ENCODE results near the gene SFRP4. TPM values are rescaled to one million over a fixed set of nuclear protein-coding genes. Genes with fewer than 3 reads are reported as not detected.

Gene SFRP4
- total and polyA plus RNA-seq, 4 donors, result under 0.01 to 0.28 (median 0.19) TPM

DNA sequence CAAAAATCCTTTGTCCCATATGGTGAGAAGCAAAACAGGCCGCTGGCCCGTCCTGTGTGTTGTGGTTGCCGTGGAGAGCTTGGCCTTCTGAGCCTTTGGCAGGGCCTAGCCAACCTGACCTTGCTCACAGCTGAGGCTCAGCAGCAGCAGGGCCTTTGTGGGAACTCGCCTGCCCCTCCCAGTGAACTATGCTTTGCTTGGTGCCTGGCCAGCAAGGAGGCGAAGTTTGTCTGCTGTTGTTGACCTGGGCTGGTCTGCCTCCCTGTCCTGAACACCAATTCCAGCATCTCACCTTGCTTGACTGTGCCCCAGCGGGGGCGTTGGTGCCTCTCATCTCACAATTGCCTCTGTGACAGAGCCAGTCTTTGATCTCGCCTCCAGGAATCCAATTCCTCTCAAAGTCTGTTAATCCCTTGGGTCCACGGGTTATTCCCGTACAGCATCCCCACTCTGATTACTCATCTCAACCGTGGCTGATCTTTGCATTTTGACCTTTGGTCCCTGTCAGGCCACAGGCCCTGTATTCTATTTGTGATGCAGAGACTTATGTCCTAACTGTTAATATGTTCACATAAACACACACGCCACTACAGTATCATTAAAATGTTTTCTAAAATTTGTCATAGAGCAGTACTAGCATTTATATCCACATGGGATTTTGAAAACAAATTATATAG is 26.5 kb upstream of the SFRP4 start:
- TF ChIP-seq SP1 (IDR thresholded peaks at IDR 0.05) (peak; percentile 92), YY1 (IDR thresholded peaks at IDR 0.05) (peak; percentile 55), TAF1 (conservative IDR thresholded peaks at IDR 0.05) (no peak), FOXA2 (IDR thresholded peaks at IDR 0.05) (peak; percentile 48), GABPA (IDR thresholded peaks at IDR 0.05 in 1 of 2, conservative IDR thresholded peaks at IDR 0.05 in 1 of 2) (no peak), ZBTB33 (IDR thresholded peaks at IDR 0.05) (peak; percentile 42), HNF4A (conservative IDR thresholded peaks at IDR 0.05) (peak; percentile 96 to 97), EGR1 (IDR thresholded peaks at IDR 0.05; ENCODE audit: low read depth in 2 of 2) (peak; percentile 84 to 96), FOXA1 (IDR thresholded peaks at IDR 0.05) (no peak), NR2F2 (IDR thresholded peaks at IDR 0.05) (peak; percentile 27), RAD21 (IDR thresholded peaks at IDR 0.05) (peak in 1 of 2 donors; percentile 35), JUND (IDR thresholded peaks at IDR 0.05) (peak; percentile 78 to 90), HNF4G (IDR thresholded peaks at IDR 0.05) (peak; percentile 78), RXRA (IDR thresholded peaks at IDR 0.05) (peak; percentile 92 to 93)
- TF ChIP-seq, protein P1, sequence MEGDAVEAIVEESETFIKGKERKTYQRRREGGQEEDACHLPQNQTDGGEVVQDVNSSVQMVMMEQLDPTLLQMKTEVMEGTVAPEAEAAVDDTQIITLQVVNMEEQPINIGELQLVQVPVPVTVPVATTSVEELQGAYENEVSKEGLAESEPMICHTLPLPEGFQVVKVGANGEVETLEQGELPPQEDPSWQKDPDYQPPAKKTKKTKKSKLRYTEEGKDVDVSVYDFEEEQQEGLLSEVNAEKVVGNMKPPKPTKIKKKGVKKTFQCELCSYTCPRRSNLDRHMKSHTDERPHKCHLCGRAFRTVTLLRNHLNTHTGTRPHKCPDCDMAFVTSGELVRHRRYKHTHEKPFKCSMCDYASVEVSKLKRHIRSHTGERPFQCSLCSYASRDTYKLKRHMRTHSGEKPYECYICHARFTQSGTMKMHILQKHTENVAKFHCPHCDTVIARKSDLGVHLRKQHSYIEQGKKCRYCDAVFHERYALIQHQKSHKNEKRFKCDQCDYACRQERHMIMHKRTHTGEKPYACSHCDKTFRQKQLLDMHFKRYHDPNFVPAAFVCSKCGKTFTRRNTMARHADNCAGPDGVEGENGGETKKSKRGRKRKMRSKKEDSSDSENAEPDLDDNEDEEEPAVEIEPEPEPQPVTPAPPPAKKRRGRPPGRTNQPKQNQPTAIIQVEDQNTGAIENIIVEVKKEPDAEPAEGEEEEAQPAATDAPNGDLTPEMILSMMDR (IDR thresholded peaks at IDR 0.05; ENCODE audit: low read depth, low read length, missing input control), result no peak
- TF ChIP-seq, protein P2, sequence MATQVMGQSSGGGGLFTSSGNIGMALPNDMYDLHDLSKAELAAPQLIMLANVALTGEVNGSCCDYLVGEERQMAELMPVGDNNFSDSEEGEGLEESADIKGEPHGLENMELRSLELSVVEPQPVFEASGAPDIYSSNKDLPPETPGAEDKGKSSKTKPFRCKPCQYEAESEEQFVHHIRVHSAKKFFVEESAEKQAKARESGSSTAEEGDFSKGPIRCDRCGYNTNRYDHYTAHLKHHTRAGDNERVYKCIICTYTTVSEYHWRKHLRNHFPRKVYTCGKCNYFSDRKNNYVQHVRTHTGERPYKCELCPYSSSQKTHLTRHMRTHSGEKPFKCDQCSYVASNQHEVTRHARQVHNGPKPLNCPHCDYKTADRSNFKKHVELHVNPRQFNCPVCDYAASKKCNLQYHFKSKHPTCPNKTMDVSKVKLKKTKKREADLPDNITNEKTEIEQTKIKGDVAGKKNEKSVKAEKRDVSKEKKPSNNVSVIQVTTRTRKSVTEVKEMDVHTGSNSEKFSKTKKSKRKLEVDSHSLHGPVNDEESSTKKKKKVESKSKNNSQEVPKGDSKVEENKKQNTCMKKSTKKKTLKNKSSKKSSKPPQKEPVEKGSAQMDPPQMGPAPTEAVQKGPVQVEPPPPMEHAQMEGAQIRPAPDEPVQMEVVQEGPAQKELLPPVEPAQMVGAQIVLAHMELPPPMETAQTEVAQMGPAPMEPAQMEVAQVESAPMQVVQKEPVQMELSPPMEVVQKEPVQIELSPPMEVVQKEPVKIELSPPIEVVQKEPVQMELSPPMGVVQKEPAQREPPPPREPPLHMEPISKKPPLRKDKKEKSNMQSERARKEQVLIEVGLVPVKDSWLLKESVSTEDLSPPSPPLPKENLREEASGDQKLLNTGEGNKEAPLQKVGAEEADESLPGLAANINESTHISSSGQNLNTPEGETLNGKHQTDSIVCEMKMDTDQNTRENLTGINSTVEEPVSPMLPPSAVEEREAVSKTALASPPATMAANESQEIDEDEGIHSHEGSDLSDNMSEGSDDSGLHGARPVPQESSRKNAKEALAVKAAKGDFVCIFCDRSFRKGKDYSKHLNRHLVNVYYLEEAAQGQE (IDR thresholded peaks at IDR 0.05), result peak; percentile 36
- TF ChIP-seq, protein P3, sequence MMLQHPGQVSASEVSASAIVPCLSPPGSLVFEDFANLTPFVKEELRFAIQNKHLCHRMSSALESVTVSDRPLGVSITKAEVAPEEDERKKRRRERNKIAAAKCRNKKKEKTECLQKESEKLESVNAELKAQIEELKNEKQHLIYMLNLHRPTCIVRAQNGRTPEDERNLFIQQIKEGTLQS (IDR thresholded peaks at IDR 0.05), result peak; percentile 82
- TF ChIP-seq, protein P4, sequence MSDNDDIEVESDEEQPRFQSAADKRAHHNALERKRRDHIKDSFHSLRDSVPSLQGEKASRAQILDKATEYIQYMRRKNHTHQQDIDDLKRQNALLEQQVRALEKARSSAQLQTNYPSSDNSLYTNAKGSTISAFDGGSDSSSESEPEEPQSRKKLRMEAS (IDR thresholded peaks at IDR 0.05), result peak; percentile 53
- H3K36me3 ChIP-seq (ENCODE audit: control insufficient read depth in 4 of 4, insufficient read depth in 3 of 4, low read depth in 1 of 4, low read length in 3 of 4), result no peaks in the 10 kb centered on the region
- WGBS, result 27% methylated on average over 12 of the region's 12 CpGs
- no peaks in the 10 kb centered on the region for H3K9me3 ChIP-seq (ENCODE audit: control insufficient read depth in 4 of 4, low read length in 3 of 4)
- H3K4me1 ChIP-seq (ENCODE audit: control insufficient read depth in 4 of 4, insufficient read depth in 4 of 4, low read length in 3 of 4), result peaks cover 0 to 11% (median 5%) of the 10 kb centered on the region in 4 donors
- peak; percentile 43 for DNase-seq (ENCODE audit: low spot score)
- H3K27me3 ChIP-seq (ENCODE audit: control insufficient read depth in 4 of 4, insufficient read depth in 4 of 4, low read length in 3 of 4), result no peaks in the 10 kb centered on the region
- no peak overlapping the region for H3K4me3 ChIP-seq (ENCODE audit: low read depth in 1 of 3, low read length in 3 of 3)
- H3K9ac ChIP-seq (ENCODE audit: low read depth in 1 of 2, low read length in 2 of 2), result peak overlapping the region in 1 of 2 donors; percentile 6
- peak overlapping the region; percentile 8 to 31 for H3K27ac ChIP-seq (ENCODE audit: low read depth in 1 of 2, low read length in 2 of 2)

Data from liver (tissue), 9 donors.